ENCODE data around the gene UVRAG. TPM values are rescaled to one million over a fixed set of nuclear protein-coding genes. Genes with fewer than 3 reads are reported as not detected.

The UVRAG gene
- total RNA-seq (ENCODE audit: low replicate concordance) = 20.7 and 29.5 TPM in 2 replicates
- long read RNA-seq, full-length matches to known transcripts = 12 of 31 reads
- long read RNA-seq, partial matches to known transcripts = 4 of 31 reads
- long read RNA-seq, other reads (novel, unspliced or antisense) = 15 of 31 reads

- H3K36me3 Mint-ChIP-seq = no peaks in the 10 kb centered on the region
- TF ChIP-seq CTCF (conservative IDR thresholded peaks at IDR 0.05) = peak; percentile 20
- H3K27ac Mint-ChIP-seq = peak within 1 kb of the TSS; percentile 95
- peaks cover 16% of the 10 kb centered on the region for H3K4me1 Mint-ChIP-seq (ENCODE audit: unreplicated experiment)
- DNase-seq (ENCODE audit: extremely low spot score, unreplicated experiment) = peak; percentile 98
- H3K4me3 Mint-ChIP-seq = peak within 1 kb of the TSS; percentile 95
- H3K27me3 Mint-ChIP-seq = no peaks in the 10 kb centered on the region
- no peaks in the 10 kb centered on the region for H3K9me3 Mint-ChIP-seq
Measured at GRCh38 chr11:75814677-75815344, at the start of gene UVRAG. Gene UVRAG, plus strand, starts transcription at chr11:75815210. Its CDS starts 198 bp downstream, at chr11:75815408.

- H3K36me3 Mint-ChIP-seq = no peaks in the 10 kb centered on the region
- no peak overlapping the region for H3K27ac Mint-ChIP-seq
- no peak overlapping the region for H3K4me3 Mint-ChIP-seq
- TF ChIP-seq CTCF (conservative IDR thresholded peaks at IDR 0.05) = no peak
- no peak for DNase-seq (ENCODE audit: extremely low spot score, unreplicated experiment)
- H3K9me3 Mint-ChIP-seq = no peaks in the 10 kb centered on the region
- H3K27me3 Mint-ChIP-seq = peaks cover 45% of the 10 kb centered on the region
- peaks cover 12% of the 10 kb centered on the region for H3K4me1 Mint-ChIP-seq (ENCODE audit: unreplicated experiment)
Measured at GRCh38 chr11:75766443-75767227, 48.4 kb upstream of the UVRAG start.

GRCh38 chr11:75767228-75767572 lies 47.8 kb upstream of the UVRAG start:
- no peaks in the 10 kb centered on the region for H3K9me3 Mint-ChIP-seq
- peak overlapping the region; percentile 70 for H3K4me3 Mint-ChIP-seq
- peaks cover 48% of the 10 kb centered on the region for H3K27me3 Mint-ChIP-seq
- H3K36me3 Mint-ChIP-seq = no peaks in the 10 kb centered on the region
- DNase-seq (ENCODE audit: extremely low spot score, unreplicated experiment) = no peak
- H3K27ac Mint-ChIP-seq = peak overlapping the region; percentile 62
- no peak for TF ChIP-seq CTCF (conservative IDR thresholded peaks at IDR 0.05)
- H3K4me1 Mint-ChIP-seq (ENCODE audit: unreplicated experiment) = peaks cover 12% of the 10 kb centered on the region

GRCh38 chr11:75767793-75768111 lies 47.3 kb upstream of the UVRAG start:
- Mint-ChIP-seq H3K27me3 (peaks cover 53% of the 10 kb centered on the region), H3K4me3 (peak overlapping the region; percentile 82), H3K4me1 (ENCODE audit: unreplicated experiment) (peaks cover 12% of the 10 kb centered on the region)

More at GRCh38 chr11:75767793-75768111, 47.3 kb upstream of the UVRAG start:
- no peak for DNase-seq (ENCODE audit: extremely low spot score, unreplicated experiment)
- Mint-ChIP-seq H3K9me3 (no peaks in the 10 kb centered on the region), H3K36me3 (no peaks in the 10 kb centered on the region), H3K27ac (peak overlapping the region; percentile 62)
- no peak for TF ChIP-seq CTCF (conservative IDR thresholded peaks at IDR 0.05)
